ENCODE measurements around the gene HYLS1. TPM values are rescaled to one million over a fixed set of nuclear protein-coding genes. Genes with fewer than 3 reads are reported as not detected.

HYLS1 gene
- total RNA-seq, 1 experiment from 2014 or later = 8.6 TPM

DNA sequence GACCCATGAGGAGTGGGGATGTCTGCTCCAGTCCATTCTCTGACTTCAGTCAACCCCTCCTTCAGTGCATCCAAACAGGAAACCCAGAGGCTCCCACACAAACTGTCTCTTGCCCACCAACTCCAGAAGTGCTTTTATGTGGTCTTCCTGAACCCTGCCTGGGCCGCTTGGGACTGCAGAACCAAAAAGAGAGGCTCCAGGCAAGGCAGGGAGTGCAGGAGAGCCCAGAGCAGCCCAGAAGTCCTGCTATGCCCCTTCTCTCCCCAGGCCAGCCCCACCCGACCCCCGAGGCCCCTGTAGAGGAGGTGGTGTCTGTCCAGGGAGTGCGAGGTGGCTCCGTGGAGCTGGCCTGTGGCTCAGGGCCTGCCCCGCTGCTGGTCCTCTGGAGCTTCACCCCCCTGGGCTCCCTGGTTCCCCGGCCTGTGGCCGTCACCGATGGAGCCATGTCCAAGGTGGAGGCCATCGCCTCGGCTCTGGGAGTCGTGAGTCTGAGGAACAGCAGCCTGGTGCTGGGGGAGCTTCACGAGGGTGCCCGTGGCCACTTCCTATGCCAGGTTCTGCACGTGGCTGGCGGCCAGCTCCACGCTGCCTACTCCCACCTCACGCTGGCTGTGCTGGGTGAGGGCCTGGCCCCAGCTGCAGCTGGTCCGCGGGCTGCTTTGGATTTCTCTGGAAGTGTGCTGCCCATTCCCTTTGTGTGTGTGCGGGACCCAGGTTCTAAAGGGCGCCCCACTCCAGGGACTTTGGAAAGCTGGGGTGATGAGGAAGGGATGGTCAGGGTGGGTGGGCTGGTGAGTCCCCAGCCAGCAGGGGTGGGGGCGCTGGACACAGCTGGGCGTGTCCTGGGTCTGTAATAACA, 60.2 kb downstream of the HYLS1 start:
- H3K27me3 Mint-ChIP-seq (ENCODE audit: low read depth) = no peaks in the 10 kb centered on the region; the same call in 1 of the 2 replicates
- no peaks in the 10 kb centered on the region for H3K79me2 ChIP-seq (ENCODE audit: insufficient read depth, low read length)
- no CpG with 5 or more reads among the region's 24 CpGs for WGBS (ENCODE audit: extremely low coverage, insufficient read length, low lambda C conversion rate)
- no peak overlapping the region for H3K14ac ChIP-seq (ENCODE audit: insufficient read depth, low read length)
- no peak overlapping the region for H2AFZ ChIP-seq (ENCODE audit: low read length)
- DNase-seq = no peak
- no peak overlapping the region for H2AK5ac ChIP-seq (ENCODE audit: insufficient read length, low read length)
- H4K20me1 ChIP-seq (ENCODE audit: control insufficient read depth, insufficient read depth, insufficient read length) = no peaks in the 10 kb centered on the region
- H3K23me2 ChIP-seq (ENCODE audit: insufficient read length, low read depth, low read length, poor library complexity, severe bottlenecking) = no peaks in the 10 kb centered on the region
- H3K27me3 ChIP-seq (ENCODE audit: insufficient read depth, low read length) = no peaks in the 10 kb centered on the region
- H2BK5ac ChIP-seq (ENCODE audit: insufficient read length, low read length) = no peak overlapping the region
- no peak overlapping the region for H4K91ac ChIP-seq (ENCODE audit: insufficient read length, low read depth, low read length)
- no peak overlapping the region for H4K8ac ChIP-seq (replicated peaks; ENCODE audit: insufficient read length, low read depth, low read length)
- H3K9me3 Mint-ChIP-seq = no peaks in the 10 kb centered on the region
- H2BK15ac ChIP-seq (ENCODE audit: low read depth, low read length) = no peak overlapping the region
- H3K4me3 Mint-ChIP-seq = no peak overlapping the region
- no peaks in the 10 kb centered on the region for H3K36me3 Mint-ChIP-seq (ENCODE audit: insufficient read depth in 1 of 3, low read depth in 3 of 3)
- H3K56ac ChIP-seq (ENCODE audit: insufficient read length, low read depth, low read length) = no peak overlapping the region
- H3K4me2 ChIP-seq (ENCODE audit: insufficient read depth, insufficient read length, low read length) = no peak overlapping the region
- no peak overlapping the region for H3K27ac Mint-ChIP-seq
- no peak overlapping the region for H2BK120ac ChIP-seq (ENCODE audit: low read depth, low read length, poor library complexity, severe bottlenecking)
- H2BK20ac ChIP-seq (ENCODE audit: low read depth, low read length, poor library complexity, severe bottlenecking) = no peak overlapping the region
- no peak overlapping the region for H3K23ac ChIP-seq (ENCODE audit: insufficient read length, low read depth, low read length)
- TF ChIP-seq, protein P1, sequence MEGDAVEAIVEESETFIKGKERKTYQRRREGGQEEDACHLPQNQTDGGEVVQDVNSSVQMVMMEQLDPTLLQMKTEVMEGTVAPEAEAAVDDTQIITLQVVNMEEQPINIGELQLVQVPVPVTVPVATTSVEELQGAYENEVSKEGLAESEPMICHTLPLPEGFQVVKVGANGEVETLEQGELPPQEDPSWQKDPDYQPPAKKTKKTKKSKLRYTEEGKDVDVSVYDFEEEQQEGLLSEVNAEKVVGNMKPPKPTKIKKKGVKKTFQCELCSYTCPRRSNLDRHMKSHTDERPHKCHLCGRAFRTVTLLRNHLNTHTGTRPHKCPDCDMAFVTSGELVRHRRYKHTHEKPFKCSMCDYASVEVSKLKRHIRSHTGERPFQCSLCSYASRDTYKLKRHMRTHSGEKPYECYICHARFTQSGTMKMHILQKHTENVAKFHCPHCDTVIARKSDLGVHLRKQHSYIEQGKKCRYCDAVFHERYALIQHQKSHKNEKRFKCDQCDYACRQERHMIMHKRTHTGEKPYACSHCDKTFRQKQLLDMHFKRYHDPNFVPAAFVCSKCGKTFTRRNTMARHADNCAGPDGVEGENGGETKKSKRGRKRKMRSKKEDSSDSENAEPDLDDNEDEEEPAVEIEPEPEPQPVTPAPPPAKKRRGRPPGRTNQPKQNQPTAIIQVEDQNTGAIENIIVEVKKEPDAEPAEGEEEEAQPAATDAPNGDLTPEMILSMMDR (conservative IDR thresholded peaks at IDR 0.05) = no peak
- no peaks in the 10 kb centered on the region for H3K4me1 ChIP-seq (ENCODE audit: insufficient read depth, low read length)
- no peak overlapping the region for H4K5ac ChIP-seq (ENCODE audit: insufficient read length, low read depth, low read length)
- H3K9me3 ChIP-seq (ENCODE audit: control insufficient read depth, low read depth, low read length) = no peaks in the 10 kb centered on the region
- H3K18ac ChIP-seq (ENCODE audit: insufficient read length, low read depth, low read length) = no peak overlapping the region
- peaks cover 8 to 17% of the 10 kb centered on the region in 2 experiments for H3K4me1 Mint-ChIP-seq
- no peak overlapping the region for H3K9ac ChIP-seq (ENCODE audit: extremely low read depth, insufficient read length, low read length)
- H3K4ac ChIP-seq (ENCODE audit: low read depth, low read length) = no peak overlapping the region
- no peak overlapping the region for H3K27ac ChIP-seq (ENCODE audit: insufficient read length, low read depth, low read length)
- no peak overlapping the region for H2BK12ac ChIP-seq (ENCODE audit: insufficient read length, low read depth, low read length)
- no peaks in the 10 kb centered on the region for H3K79me1 ChIP-seq (ENCODE audit: insufficient read depth, low read depth, low read length, poor library complexity, severe bottlenecking)
- H3T11ph ChIP-seq (ENCODE audit: low read length) = no peak overlapping the region

Measured in H9 (cell line).